GM12874 (cell line): ENCODE measurements around the gene PLXNA1.

ENCODE experiments used
- TF ChIP-seq, protein P1 (sequence below): IDR thresholded peaks from 2 replicates; pipeline ENCODE4 v1.5.1; 2011; ENCODE audit warnings: low read depth, mild to moderate bottlenecking, control low read depth, low read length, moderate library complexity; ENCODE audit not compliant: insufficient read depth

Gene PLXNA1

DNA sequence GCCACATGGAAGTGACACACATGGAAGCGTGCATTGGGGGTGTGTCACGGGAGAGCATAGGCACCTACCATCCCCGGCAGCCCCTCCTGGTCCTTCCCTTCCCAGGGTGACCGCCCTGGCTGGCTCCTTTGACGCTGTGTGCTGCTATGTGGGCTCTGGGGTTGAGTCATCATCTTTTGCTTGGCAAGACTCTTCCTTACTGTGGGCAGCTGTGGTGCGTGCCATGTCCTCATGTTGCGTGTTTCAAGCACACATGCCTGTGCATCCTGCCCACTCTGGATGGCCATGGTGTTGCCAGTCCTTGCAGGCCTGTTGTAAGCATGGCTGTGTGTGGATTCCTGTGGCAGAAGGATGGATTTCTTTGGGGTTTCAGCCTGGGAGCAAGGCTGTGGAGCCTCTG lies 14.0 kb downstream of the PLXNA1 start:
- TF ChIP-seq, protein P1, sequence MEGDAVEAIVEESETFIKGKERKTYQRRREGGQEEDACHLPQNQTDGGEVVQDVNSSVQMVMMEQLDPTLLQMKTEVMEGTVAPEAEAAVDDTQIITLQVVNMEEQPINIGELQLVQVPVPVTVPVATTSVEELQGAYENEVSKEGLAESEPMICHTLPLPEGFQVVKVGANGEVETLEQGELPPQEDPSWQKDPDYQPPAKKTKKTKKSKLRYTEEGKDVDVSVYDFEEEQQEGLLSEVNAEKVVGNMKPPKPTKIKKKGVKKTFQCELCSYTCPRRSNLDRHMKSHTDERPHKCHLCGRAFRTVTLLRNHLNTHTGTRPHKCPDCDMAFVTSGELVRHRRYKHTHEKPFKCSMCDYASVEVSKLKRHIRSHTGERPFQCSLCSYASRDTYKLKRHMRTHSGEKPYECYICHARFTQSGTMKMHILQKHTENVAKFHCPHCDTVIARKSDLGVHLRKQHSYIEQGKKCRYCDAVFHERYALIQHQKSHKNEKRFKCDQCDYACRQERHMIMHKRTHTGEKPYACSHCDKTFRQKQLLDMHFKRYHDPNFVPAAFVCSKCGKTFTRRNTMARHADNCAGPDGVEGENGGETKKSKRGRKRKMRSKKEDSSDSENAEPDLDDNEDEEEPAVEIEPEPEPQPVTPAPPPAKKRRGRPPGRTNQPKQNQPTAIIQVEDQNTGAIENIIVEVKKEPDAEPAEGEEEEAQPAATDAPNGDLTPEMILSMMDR, result no peak

DNA sequence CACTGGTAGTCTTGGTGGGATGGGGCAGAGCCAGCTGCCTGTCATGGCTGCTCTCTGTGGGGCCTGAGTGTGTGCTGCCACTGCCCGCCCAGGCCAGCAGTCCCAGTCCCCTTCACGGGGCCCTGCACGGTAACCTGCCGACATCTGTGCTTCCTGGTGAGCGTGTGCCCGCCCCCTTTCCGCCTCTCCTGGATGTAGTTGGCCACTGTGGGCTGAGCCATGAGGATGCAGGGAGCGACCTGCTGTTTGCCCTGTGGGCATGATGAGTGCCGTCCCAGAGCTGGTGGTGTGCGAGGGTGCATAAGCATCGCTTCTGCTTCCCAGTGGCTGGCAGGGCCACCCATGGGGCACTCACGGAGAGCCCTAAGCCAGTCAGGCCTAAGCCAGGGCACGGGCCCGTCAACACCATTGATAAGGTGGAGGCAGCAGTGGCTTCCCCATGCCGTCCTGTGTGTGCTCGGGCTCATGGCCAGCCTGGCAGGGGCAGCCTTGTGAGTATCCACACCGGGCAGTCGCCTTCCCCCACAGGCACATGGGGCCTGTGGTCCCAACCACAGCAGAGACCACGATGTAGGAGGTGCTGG lies 14.6 kb downstream of the PLXNA1 start:
- TF ChIP-seq, protein P1, result no peak

DNA sequence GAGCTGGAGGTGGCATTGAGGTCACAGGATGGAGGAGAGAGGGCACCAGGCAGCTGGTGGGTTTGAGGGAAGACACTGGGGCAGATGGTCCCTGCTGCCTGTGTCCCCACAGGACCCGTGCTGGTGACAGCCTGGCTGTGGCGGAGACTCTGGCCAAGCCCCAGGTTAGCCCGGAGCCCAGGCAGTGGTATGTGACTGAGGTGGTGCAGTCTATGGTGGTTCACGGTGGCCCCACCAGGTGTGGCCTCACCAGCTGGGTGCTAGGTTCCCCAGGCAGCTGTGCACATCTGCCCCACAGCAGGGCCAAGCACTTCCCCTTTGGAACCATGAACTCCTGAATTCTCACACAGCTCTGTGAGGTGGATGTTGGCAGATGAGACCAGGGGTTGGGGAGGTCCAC lies 15.4 kb downstream of the PLXNA1 start:
- TF ChIP-seq, protein P1, result no peak

DNA sequence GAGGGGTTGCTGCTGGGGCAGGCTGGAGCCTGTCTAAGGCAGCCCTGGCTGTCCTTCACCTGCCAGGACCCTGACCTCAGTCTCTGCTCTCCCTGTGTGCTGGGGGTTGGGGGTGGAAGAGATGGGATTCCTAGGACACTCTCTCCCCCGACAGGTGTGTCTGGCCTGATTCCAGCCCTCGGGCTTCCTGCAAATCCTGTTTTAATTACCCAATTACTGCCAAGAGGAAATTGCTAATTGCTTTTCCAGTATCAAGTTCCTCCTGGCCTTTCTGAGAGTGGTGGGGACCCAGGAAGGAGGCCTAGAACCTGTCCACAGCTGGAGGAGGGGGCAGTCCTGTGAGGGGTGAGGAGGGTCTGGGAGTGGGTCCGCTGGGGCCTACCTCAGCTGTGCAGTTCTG lies 15.8 kb downstream of the PLXNA1 start:
- TF ChIP-seq, protein P1, result no peak

DNA sequence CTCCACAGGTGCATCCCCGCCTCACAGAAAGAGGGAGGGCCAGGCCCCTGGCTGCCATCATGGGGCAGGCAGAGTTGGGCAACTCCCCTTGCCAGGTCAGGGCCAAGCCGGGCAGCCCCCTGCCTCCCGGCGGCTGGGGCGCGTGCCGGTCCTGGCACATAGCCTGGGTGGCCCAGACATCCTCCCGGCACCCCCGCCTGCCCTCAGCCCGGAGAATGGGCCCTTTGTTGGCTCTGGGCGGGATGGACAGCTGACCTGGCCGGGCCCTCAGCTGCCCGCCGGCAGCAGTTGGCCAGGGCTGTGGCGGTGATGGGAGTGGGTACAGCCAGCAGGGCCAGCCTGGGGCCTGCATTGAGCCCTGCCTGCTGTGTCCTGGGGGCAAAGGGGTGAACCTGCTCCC lies 16.5 kb downstream of the PLXNA1 start:
- TF ChIP-seq, protein P1, result no peak

DNA sequence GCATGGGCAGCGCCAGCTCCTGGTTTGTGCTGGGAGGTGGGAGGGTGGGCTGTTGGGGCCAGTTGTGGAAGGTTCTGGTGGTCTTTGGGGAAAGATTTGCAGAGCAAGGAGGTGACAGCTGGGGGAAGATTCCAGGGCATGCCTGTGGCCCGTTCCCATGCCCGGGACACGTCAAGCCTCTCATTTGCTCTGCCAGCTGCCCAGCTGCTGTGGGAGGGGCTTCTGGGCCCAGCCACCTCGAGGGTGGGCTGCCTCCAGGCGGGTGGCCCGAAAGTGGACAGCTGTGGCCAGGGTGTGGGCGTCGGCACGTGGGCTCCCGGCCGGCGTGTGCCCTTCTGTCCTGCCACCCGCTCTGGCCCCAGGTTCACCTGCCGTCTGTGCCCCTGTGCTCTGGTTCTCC lies 17.2 kb downstream of the PLXNA1 start:
- TF ChIP-seq, protein P1, result no peak

DNA sequence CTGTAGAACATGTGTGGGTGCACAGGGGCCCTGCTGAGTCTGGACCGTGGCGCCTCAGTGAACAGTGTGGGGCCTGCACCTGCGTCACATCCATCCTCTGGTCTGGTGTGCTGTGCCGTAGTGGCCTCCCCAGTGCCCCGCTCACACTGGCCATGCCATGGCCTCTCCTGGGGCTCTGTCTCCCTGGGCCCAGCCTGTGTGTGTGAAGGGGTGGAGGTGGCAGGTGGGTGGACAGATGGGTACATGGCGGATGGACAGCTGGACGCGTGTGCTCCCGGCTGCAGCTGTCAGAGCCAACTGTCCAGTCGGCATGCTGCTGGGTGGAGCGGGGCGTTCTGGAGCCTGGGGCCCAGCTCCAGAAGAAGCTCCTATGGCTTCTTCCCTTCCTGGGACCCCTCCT lies 17.8 kb downstream of the PLXNA1 start:
- TF ChIP-seq, protein P1, result no peak
